ENCODE data around the gene FAAH.
A peak's percentile ranks its signal among the peaks of the same experiment; 100 is the strongest.
"Not testable (repeated sequence)": the region's sequence is repeated elsewhere in the genome, so short reads cannot be mapped to it uniquely, and the experiment has no call there.

Gene FAAH

DNA sequence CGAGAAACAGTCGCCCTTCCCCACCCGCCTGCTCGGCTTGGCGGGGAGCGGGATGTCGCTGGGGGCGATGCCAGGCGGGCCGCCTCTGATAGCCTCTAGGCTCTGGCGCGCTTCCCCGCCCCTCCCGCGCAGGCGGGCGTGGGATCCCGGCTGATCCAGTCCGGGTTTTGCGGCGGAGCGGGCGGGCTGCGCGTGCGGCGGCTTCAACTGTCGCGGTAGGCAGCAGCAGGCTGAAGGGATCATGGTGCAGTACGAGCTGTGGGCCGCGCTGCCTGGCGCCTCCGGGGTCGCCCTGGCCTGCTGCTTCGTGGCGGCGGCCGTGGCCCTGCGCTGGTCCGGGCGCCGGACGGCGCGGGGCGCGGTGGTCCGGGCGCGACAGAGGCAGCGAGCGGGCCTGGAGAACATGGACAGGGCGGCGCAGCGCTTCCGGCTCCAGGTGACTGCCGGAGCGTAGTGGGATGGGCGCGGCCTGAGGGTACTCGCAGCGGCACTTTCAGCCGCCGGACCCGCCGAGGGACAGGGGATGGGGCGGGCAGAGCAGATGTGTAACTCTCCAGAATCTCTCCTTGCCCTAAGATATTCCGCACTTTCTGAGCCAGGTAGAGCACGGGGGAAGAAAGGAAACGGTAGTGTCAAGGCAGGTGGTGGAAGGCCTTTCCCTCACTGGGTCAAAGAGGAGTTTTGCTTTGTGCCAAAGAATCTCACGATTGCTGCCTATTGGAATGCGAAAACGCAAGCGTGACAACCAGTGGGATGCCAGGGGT lies at the start of gene FAAH:
Gene FAAH, plus strand, starts transcription at position 210 of the 764 bp plus-strand sequence. Its CDS starts 32 bp downstream, at position 242.
- peak in 2 of 4 experiments; percentile 11 to 39 for DNase-seq

DNA sequence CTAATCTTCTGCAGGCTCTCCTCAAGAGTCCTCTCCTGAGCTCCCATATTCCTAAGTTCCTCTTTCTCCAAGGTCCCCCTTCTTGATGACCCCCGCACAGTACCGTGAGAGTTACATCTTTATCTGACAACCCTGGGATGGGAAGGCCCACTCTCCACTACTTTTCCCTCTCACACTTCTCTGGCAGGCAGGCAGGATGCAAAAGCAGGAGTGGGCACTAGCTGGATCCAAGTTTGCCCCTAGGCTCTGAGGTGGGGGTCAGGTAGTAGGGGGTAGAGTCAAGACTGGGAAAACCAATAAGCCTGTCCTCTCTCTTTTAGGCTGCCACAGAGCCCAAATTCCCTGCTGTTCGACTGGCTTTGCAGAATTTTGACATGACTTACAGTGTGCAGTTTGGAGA lies 49.6 kb upstream of the FAAH start:
- DNase-seq: no peak

DNA sequence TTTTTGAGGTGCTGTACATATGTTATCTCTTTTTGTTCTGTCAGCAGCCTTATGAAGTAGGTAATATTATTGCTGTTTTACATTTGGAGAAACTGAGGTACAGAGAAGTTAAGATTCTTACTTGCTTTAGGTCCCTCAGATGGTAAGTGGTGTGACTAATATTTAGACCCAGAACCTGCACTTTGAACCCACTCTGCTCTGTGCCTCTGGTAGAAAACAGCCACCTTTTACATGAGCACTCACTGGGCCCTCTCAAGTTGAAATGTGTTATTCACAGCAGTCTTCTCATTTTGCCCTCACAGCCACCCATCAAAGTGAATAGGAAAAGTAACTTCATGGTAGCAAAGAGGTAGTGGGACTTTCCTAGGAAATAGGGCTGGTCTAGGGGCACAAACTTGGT lies 48.8 kb upstream of the FAAH start:
- no peak for DNase-seq

DNA sequence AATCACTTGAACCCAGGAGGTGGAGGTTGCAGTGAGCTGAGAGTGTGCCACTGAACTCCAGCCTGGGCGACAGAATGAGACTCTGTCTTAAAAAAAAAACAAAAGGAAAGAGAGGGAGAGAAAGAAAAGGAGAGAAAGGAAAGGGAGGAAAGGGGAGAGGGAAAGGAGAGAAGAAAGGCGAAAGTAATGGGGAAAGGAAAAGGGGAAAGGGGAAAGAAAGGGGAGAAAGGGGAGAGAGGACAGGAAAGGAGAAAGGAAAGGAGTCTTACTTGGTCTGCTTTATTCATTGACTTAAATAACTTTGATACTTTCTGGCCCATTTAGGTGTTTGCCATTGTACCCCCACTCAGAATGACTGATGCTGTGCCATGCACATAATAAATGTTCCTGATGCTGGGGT lies 41.8 kb upstream of the FAAH start:
- no peak for DNase-seq

DNA sequence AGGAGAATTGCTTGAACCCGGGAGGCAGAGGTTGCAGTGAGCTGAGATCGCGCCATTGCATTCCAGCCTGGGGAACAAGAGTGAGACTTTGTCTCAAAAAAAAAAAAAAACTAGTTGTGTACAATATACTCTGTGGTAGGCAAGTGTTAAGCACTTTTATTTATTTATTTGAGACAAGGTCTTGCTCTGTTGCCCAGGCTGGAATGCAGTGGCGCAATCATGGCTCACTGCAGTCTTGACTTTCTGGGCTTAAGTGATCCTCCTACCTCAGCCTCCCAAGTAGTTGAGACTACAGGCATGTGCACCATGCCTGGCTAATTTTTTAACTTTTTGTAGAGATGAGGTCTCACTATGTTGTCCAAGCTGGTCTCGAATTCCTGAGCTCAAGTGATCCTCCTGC lies 38.2 kb upstream of the FAAH start:
- DNase-seq: not testable (repeated sequence)

DNA sequence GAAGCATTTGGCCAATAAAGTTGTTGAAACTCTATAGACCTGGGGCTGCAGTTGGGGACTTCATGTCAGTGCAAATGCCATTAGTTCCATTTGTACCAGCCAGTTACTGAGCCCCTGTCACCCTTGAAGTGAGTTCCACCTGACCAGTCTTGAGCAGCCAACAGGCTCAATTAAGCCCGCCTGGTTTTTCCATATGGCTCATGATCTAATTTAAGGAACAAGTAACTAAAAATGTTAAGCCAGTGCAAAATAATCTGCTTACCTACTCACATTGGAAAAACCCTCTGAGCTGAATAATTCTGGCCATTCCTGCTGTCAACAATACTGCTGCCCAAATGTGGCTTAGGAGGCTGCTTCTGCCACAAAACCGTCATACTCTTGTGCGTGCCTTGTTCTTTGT lies 32.0 kb upstream of the FAAH start:
- no peak for DNase-seq

DNA sequence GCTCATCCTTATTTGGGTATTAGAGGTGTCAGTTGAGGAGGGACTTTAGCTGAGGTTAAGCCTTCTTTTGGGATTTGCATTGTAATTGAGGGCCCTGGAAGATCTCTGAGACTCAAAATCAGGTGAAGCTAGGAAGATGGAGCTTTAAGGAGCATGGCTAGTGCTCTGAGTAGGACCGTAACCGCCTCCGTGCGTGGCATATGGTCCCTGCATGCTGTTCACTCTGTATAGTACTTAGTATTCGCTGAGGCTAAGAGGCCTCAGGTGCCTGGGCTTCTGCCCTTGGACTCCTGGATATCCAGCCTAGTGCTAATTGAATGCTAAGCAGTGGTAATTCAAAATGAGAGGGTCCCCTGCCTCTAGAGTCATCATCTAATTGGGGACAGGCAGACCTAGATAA lies 31.0 kb upstream of the FAAH start:
- no peak for DNase-seq

DNA sequence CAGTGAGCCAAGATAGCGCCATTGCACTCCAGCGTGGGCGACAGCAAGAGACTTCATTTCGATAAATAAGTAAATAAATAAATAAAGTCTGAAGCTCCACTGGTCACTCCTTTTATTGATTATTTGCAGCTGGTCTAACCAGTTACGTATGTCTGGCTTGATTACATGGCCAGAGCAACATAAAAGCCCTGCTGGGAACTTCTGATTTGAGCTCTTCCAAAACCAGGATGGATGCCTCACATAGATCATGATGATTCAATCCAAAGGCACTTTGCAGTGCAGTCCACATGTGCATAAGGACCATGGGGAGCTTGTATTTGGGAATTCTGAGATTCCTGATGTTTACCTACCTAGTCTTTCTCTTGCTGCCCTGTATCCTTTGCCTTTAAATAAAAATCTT lies 29.5 kb upstream of the FAAH start:
- no peak for DNase-seq

DNA sequence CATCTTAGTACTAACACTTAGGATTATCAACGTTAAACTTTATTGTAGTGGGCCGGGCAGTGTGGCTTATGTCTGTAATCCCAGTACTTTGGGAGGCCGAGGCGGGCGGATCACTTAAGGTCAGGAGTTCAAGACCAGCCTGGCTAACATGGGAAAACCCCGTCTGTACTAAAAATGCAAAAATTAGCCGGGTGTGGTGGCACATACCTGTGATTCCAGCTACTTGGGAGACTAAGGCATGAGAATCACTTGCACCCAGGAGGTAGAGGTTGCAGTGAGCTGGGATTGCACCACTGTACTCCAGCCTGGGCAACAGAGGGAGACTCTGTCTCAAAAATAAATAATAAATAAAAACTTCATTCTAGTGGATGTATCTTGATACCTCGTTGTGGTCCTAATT lies 28.3 kb upstream of the FAAH start:
- not testable (repeated sequence) for DNase-seq

DNA sequence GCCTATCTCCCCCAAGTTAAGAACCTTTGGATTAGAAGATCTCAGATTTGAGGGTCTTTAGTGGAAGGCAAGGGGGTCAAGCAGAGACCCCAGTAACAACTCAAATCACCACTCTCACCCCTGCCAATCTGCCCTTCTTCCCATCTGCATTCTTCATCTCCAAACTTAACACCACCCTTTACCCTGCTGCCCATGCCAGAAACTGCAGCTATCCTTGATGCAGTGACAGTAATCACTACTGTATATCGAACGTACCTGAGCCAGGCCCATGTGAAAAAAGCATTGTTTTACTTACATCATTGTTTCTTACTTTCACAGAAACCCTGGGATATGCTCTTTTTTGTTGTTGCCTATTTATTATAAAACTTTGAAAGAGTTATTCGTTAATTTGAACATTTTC lies 27.0 kb upstream of the FAAH start:
- DNase-seq: no peak

DNA sequence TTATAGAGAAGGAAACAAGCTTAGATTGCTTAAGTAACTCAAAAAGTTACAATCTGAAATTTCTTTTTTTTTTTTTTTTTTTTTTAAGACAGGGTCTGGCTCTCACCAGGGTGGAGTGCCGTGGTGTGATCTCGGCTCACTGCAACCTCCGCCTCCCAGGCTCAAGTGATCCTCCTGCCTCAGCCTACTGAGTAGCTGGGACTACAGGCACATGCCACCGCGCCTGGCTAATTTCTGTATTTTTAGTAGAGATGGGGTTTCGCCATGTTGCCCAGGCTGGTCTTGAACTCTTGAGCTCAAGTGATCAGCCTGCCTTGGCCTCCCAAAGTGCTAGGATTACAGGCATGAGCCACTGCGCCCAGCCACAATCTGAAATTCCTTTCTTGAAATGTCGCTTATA lies 26.4 kb upstream of the FAAH start:
- DNase-seq: not testable (repeated sequence)

DNA sequence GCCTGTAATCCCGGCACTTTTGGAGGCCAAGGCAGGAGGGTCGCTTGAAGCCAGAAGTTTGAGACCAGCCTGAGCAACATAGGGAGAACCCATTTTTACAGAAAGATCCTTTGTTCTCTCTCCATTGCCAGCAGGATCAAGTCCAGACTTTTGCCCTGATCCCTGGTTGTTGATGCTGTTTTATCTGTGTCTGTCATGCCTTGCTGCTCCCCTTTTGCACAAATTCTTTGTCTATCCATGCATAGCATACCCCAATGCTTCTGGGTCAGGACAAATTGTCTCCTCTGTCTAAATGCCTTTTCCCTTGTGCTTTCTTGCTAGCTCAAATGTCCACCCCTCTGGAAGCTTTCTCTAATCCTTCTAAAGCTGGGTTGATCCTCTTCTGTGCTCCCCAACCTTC lies 25.3 kb upstream of the FAAH start:
- no peak for DNase-seq

DNA sequence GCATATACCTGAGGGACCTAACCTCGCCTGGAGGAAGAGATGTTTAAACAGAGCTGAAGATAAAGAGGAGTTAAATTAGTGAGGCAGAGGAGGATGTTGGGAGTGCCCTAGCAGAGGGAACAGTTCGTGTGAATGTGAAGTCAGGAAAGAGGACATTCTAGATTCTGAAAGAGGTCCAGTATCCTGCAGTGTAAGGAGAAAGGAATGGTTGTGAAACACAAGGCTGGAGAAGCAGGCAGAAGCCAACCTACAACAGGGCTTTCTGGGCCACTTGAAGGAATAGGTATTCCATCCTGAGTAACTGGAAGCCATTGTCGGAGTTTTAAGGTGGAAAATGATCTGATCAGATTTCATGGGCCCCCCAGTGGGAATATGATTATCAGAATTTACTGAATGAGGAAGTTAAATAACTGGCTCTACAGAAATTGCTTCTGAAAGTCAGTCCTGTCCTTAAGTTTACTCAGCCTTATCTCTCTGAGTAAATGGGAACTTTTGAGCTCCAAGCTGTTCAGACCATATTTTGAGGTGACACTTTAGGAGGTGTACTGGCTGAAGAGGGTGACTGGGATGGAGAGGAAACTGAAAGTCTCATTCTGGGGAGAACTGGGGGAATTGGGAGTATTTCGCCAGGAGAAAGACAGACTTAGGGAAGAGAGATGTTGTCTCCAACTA lies 24.4 kb upstream of the FAAH start:
- no peak for DNase-seq

DNA sequence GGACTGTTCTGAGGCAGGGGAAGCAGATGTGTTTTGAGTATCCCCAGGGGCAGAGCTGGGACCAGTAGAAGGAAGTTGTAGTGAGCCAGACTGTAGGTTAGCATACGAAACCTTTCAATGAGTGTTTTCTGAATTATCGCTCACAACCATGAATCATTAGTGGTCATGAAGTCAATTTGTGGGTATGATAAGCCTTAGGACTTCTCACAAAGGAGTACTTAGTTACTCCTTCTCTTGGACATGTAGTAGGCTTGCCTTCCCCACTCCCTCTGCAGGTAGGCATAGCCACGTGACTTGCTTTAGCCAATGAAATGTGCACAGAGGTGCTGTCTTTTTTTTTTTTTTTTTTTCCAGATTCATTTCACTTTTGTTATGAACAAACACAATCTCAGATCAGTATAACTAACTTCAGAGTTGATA lies 23.9 kb upstream of the FAAH start:
- no peak for DNase-seq

DNA sequence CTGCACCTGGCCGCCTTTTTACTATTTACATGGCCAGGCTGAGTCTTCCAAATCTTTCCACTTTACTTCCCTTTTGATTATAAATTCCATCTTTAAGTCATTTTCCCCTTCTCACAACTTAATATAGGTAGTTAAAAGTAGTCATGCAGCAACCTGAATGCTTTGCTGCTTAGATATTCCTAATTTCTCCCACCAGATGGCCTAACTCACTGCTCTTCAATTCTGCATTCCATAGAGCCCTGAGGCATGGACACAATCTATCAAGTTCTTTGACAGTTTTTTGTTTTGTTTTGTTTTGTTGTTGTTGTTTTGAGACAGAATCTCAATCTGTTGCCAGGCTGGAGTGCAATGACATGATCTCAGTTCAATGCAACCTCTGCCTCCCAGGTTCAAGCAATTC lies 21.7 kb upstream of the FAAH start:
- no peak for DNase-seq

DNA sequence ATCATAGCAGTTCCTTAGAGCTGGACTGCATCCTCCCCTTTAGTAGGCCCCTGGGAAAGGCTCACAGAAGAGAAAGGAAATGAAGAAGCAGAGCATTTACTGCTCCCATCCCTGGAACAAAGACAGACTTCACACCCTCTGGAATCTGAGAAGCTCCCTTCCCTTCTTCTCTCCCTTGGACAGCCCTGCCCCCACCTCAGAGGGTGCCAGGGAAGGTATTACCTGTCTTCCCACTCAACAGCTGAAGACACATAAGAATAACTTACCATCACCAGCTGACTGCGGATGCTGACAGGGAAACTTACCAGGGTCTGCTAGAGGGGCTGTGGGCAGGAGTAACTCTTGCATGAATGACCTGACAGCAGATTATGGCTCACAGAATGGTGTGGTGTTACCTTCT lies 14.1 kb upstream of the FAAH start:
- DNase-seq: no peak

DNA sequence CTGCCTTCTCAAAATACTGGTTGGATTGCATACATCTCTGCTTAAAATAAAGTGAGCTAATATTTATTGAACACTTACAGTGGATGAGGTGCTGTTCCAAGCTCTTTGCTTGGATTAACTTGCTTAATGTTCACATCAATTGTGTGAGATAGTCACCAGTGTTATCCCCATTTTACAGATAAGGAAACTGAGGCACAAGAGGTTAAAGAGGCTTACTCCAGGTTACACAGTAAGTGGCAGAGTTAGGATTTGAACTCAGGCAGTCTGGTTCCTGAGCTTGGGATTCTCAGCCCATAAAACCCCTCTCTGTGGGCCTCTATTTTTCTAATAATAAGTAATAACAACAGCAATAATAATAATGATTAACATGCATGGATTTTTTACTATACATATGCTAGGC lies 13.6 kb upstream of the FAAH start:
- DNase-seq: no peak

DNA sequence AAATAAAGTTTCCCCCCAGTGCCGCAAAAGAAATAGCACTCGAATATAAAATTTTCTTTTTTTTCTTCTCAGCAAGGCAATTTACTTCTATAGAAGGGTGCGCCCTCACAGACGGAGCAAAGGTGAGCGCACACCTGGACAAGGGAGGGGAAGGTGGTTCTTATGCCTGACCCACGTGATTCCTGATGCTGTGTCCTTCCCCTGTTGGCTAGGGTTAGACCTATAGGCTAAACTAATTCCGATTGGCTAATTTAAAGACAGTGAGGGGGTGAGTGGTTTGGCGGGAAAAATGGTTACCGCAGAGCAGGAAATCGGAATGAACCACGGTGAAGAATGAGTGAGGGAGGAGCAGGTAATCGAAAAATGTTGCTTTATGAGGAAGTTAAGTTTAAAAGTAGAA lies 607 bp upstream of the FAAH start:
- DNase-seq: no peak

DNA sequence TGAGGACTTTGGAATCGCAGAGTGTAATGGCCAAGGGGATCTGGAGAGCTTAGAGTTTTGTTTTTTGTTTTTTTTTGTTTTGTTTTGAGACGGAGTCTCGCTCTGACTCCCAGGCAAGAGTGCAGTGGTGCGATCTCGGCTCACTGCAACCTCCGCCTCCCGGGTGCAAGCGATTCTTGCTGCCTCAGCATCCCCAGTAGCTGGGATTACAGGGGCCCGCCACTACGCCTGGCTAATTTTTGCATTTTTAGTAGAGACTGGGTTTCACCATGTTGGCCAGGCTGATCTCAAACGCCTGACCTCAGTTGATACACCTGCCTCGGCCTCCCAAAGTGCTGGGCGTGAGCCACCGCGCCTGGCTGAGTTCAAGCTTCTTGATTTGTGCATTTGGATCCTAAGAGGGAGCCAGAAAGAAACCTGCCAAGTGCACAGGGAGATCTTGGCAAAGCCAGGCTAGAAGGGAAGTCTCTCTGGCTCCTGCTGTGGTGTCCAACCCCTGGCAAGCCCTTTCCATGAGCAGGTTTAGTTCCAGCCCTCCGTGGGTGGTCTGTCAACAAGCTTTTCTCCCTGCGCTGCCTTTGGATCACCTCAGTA lies 852 bp downstream of the FAAH start:
- no peak for DNase-seq

DNA sequence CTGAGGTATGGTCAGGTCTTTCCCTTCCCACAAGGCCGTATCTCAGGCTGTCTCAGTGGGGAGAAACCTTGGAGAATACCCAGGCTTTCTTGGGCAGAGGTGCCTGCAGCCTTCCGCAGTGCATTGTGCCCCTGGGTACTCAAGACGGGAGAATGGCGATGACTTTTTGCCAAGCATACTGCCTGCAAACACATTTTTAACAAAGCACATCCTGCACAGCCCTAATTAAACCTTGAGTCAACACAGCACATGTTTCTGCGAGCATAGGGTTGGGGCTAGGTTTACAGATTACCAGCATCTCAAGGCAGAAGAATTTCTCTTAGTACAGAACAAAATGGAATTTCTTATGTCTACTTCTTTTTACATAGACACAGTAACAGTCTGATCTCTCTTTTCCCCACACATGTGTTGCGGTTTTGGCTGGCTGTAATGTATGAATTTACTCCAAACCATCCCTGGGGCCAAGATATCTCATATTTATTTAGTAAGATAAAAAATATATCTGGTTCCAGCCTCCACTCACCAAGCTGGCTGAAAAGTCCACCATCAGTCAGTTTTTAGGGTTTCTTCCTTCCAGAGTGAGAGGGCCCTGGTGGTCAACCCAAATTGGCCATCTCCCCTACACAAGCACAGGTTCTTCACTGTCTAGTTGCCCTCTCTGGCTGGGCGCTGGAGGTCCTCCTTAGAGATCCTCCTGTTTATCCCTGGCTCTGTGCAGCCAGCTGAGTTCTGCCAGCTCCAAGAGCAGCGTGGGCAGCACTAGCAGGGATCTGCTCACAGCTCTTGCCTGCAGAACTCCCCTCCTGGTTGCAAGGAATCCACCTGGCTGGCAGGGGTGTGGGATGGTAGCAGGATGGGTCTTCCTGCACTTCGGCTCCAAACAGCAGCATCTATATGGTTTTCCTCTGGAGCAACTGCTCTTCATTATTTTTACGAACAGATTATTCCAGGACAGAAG lies 2.6 kb downstream of the FAAH start:
- no peak for DNase-seq

DNA sequence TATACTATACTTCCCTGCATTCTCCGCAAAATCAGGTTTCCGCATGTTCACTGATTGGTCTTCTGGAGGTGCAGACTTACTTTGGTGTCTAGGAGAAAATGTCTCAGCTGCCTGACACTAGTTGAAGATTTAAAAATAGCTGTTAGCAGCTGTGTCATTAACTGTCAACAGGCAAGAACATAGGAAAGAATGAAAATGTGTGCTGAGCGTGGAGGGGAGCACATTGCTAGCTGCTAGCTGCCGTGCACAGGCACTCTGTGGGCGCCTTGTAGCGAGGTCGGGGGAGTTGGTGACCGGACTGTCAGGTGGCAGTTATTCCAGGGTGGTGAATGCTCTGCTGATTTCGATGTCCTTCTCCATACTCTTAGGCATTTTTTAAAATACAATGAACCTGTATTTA lies 5.2 kb downstream of the FAAH start:
- DNase-seq: no peak

DNA sequence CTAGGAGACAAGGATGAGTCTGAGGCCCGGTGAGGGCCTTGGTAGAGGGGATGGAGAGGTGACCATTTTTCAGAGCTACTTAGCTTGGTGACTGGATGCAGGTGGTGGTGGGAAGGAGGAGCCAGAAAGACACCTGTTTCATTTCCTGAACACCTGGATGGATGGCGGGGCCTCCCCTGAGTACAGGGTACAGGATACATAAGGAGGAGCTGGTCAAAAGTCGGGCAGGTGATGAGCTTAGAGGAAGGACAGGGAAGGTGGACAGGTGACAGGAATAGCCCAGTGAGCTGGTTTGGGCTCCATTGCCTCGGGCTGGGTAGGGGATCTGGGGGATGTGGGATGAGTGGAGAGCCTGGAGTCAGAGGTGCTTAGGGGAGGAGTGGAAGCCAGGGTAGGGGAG lies 6.3 kb downstream of the FAAH start:
- no peak for DNase-seq

All from activated naive CD4-positive, alpha-beta T cell (primary cell).